Testis (tissue), 2 donors: ENCODE data around the gene NDUFA12.

Source experiments
- POLR2A ChIP-seq: fragments of 450-650 bp; IDR thresholded peaks from one replicate; pipeline ENCODE4 v1.6.1; 2017; ENCODE audit warnings: antibody characterized with exemption, mild to moderate bottlenecking, moderate library complexity
- TF ChIP-seq, protein P1 (sequence below), 3 experiments: fragments of 450-650 bp in 2 of 3; fragments of 200-600 bp in 1 of 3; sonication (generic) in 1 of 3; IDR thresholded peaks; one replicate each; pipeline ENCODE4 v1.5.1; 2016 to 2019; ENCODE audit warnings: antibody characterized with exemption in 3 of 3, mild to moderate bottlenecking in 2 of 3, moderate library complexity in 1 of 3

DNA sequence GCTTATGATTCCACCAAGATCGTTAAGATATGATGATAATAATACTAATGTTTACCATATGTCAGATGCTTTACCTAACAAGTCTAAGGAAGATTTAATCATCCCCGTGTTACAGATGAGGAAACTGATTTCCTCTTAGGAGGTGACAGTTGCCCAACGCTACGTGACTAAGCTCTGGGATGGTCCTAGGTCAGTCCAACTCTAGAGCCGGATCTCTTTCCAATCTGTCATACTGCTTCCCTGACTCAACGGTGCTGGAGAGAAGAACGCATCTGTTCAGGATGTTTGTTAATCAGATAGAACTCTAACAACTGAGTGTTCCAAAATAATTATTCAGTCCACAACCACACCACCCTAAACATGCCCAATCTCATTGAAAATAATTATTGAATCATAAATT, 39.8 kb downstream of the NDUFA12 start:
- TF ChIP-seq, protein P1, sequence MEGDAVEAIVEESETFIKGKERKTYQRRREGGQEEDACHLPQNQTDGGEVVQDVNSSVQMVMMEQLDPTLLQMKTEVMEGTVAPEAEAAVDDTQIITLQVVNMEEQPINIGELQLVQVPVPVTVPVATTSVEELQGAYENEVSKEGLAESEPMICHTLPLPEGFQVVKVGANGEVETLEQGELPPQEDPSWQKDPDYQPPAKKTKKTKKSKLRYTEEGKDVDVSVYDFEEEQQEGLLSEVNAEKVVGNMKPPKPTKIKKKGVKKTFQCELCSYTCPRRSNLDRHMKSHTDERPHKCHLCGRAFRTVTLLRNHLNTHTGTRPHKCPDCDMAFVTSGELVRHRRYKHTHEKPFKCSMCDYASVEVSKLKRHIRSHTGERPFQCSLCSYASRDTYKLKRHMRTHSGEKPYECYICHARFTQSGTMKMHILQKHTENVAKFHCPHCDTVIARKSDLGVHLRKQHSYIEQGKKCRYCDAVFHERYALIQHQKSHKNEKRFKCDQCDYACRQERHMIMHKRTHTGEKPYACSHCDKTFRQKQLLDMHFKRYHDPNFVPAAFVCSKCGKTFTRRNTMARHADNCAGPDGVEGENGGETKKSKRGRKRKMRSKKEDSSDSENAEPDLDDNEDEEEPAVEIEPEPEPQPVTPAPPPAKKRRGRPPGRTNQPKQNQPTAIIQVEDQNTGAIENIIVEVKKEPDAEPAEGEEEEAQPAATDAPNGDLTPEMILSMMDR (IDR thresholded peaks at IDR 0.05) = no peak
- no peak for TF ChIP-seq POLR2A
